NOMO-1 treated with DMSO at 0.1 percent for 48 hours (cell line): ENCODE measurements around the gene XPOT.

Experiments used
- DNase-seq: peaks from one replicate; lab custom pipeline; 2025; ENCODE audit not compliant: unreplicated experiment; lab: John Stamatoyannopoulos, UW

XPOT gene

DNA sequence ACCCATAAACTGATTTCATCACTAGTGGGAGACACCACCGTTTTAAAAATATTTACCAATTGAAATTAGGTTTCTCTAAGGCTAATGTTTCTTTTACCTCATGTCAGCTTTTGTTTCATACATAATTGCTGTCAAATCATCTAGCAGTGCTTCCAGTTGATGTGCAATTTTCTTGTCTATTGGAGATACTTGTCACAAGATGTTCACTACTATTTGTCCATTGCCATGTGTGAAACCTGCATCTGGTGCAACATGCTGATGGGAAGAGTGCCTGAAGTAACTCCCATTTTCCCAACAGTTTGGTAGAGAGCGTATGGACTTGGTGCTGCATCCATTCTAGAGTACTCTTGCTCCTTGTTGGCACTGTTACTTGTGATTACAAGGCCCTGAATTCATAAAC, 9.7 kb downstream of the XPOT start:
- DNase-seq = no peak

GRCh38 chr12:64418209-64418608, 14.0 kb downstream of the XPOT start:
- no peak for DNase-seq

DNA sequence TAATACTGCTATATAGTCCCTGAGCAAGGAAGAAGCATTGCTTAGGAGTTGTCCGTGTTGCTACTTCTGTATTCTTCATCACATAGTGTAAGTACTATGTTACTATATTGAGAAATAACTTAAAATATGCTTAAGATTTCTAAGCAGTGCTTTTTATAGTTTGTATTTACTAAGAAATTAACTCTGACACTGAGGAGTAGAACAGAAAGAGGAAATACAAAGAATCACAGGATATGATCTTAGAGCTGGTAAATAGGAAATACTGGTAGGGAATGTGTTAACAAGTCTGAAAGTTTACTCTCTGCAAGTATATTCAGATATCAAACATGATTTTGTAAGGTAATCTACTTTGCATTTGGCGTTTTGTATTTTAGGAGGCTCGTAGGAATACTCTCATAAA, 15.5 kb downstream of the XPOT start:
- no peak for DNase-seq

DNA sequence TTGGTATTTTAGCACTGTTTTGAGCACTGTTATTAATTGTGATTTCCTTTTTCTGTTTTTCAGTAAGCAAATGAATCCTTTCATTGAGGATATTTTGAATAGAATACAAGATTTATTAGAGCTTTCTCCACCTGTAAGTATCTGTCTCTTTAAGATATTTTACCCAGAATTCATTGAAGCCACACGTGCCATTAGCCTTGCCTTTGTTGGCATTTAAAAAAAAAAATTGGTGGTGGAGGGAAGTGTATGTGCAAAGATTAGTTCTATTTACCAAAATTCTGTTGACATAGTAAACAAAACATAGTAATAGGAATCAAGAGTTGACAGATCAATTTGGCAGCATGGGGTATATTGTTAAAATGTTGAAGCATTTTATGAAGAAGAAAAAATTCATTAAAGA, 23.8 kb downstream of the XPOT start:
- DNase-seq = no peak

DNA sequence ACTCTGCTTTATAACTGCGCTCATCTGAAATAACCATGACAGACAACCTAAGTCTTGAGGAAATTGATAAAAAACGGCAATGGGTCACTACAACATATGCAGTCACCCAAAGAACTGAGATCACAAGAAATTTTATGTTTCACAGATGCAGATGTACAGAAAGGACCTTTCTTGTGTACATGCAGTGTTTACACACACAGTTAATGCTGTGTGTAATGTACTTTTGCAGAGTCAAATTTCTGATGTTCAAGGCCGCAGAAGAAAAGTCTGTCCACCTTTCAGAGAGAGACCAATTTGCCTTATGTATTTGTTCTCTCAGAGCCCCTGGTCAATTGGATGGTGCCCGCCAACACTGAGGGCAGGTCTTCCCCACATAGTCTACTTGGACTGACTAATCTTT, 24.8 kb downstream of the XPOT start:
- no peak for DNase-seq

GRCh38 chr12:64430886-64431285, 26.7 kb downstream of the XPOT start:
- DNase-seq = no peak

GRCh38 chr12:64431791-64432190, 27.6 kb downstream of the XPOT start:
- no peak for DNase-seq

- no peak for DNase-seq
These were observed 29.7 kb downstream of the XPOT start for GRCh38 chr12:64433915-64434314.

- no peak for DNase-seq
These were observed 35.9 kb downstream of the XPOT start for GRCh38 chr12:64440100-64440499.

DNA sequence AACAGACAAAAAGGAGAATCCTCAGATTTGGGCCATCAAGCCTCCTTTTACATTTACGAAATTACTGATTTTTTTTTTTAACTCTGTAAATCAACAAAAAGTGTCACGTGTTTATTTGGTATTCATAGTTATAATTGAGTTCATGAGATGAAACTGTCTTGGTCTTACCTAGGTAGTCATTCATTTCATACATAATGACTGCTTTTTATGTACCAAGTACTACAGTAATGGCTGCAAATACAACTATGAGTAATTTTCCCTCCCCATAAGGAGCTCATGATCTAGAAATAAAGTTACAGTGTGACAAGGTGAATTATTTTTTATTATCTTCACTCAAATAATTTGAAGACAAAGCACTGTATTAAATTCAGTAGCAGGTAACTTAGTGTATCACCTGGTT, 41.3 kb downstream of the XPOT start:
- DNase-seq = no peak

GRCh38 chr12:64446295-64446694, 42.1 kb downstream of the XPOT start:
- DNase-seq = no peak

DNA sequence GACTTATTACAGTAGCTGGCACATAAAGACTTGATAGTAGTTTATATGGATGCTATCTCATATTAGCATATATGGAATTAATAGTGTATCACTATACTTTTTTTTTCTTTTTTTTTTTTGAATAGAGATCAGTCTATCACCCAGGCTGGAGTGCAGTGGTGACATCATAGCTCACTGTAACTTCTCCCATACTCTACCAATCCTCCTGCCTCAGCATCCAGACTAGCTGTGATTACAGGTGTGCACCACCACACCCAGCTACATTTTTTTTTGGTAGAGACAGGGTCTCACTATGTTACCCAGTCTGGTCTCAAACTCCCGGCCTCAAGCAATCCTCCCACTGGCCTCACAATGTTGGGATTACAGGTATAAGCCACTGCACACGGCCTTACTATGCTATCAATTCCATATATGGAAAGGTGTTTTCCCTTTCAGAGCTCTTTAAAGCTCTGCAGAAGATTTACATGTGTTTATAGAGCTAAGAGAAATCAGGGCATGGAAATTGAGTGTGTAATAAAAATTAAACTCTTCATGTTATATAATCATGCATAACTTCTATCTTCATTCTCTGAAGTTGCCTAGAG, 46.0 kb downstream of the XPOT start:
- no peak for DNase-seq

GRCh38 chr12:64450711-64451486, 46.7 kb downstream of the XPOT start:
- peak; percentile 60 for DNase-seq

DNA sequence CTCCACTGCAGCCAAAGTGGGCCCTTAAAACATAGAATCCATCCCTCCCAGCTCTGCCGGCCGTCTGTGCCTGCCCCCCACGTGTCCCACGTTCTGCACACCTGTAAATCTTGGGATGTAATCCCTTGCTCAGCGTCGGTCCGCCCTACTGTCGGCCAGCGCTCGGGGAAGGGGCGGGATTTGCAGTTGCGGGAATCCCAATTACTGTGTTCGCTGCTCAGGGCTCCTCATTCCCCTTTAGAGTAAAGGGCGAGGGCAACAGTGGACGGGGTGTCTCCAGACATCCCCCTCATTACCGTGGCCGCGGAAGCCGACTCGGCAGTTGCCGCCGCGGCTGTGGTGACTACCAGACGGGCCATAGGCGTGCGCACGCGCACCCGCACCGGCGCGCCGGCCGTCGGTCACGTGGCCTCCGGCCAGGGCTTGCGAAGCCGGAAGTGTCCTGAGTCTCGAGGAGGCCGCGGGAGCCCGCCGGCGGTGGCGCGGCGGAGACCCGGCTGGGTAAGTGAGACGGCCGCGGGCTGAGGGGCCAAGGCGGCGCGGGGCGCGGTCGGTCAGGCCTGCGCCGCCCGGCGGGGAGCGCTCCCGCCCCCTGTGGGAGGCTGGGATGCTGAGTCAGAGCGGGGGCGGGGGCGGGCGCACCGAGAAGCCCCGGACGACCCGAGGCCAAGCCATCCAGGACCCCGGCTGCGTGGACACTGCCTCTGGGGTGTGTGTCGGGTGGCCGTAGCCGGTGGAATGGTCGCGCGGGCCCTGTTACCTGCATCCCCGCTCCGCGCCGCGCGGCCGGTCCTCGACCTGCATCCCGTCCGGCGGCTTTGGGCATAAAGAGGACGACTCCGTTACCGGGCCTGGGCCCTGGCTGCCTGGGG, 47.7 kb downstream of the XPOT start, which contains the start of gene TBK1:
TSS of gene TBK1 (plus strand) at position 434 of the 872 bp plus-strand sequence. CDS start 3,751 bp downstream, outside the sequence.
- peak; percentile 64 for DNase-seq

DNA sequence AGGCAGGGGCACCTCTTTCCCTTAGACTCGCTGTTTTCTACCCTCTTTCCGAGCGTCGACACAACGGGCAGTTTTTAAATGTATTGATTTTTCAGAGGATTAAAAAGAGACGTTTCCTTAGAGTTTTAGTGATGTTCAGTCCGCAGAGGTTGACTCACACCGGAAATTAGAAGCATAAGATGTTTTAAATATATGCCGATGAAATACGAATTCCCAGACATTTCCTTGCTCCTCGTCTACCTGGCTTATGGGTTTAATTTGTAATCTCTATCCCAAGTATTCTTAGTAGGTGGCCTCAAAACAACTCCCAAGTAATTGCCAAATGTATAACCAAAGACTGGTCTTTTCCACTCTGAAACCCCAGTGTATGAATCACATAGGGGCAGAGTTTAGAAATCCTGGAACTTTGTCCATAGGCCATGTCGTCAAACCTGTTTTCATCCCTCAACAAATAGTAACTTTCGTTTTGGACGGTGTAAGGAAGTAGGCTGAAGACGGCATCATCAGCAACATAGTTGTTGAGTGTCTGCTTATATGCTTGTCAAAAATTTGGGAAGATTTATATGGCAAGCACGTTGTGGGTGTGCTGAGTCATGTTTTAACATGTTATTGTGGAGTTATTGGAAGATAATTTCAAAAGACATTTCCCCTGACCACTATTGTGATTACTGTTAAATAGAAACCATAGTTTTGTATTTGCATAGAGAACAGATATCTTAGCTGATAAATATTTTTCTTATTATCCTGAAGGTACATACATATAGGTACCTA, 48.6 kb downstream of the XPOT start:
- peak; percentile 62 for DNase-seq

DNA sequence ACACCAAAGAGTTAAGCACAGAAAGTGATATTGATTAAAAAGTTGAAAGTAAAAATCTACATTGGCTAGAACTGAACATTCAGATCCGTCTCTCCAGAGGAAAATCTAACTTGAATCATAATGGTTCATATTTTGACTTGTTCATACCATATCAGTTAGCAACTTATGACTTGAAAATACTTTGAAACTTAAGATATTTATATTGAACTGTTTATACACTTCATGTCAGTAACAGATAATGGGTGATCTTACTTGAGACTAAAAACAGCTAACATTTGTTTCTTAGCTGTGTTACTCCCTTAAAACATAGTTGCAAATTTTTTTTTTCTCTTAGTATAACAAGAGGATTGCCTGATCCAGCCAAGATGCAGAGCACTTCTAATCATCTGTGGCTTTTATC, 51.3 kb downstream of the XPOT start:
- DNase-seq = no peak

DNA sequence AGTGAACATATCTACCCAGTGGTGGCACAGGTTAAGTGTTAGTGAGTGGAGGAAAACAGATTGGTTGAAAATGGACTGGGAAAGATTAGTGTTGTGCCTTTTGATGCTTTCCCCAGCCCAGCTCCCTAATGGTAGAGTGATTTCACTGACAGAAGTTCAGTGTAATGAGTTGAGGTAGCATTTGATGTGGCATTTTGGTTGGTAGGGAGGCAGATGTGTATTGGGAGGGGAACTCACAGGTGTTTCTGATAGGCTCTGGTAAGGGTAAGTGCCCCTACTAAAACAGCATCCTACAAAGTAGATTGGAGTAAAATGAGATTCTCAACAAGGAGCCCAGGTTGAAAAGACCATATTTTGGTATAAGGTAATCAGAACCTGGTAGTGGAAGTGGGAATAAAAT, 51.9 kb downstream of the XPOT start:
- DNase-seq = no peak

DNA sequence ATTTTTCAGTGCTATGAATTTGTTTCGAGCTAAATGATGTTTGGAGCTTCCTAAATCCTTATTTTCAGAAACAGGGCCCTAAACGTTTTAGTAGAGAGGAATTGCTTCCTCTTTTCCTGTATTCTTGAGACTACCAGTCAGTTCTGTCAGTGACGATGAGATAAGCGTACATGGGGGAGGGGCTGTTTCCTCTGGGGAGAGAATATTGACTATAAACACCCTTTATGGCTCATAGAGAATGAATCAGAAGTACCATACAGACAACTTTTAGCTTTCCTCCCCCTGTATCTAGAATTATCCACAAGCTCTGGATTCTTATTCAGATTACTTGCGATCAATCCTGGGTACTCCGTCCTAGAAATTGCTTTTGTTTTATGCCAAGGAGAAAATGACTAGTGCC, 52.8 kb downstream of the XPOT start:
- peak; percentile 5 for DNase-seq

DNA sequence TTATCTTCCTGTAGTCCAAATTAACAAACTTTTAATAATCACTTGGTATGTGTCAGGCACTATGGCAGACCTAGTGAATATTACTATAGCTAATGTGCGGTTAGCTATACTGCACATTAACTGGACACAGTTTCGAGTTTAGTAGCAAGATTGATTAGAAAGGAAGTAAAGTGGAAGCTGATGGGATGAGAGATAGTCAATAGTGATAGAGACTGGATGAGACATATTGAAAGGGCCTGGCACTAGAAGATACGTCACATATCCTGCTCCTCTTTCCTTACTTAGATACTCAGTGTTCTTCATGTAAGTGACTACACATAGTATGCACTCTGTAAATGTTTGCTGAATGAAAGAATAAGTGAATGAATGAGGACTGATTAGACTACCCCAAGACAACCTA, 53.3 kb downstream of the XPOT start:
- DNase-seq = no peak

GRCh38 chr12:64457923-64458322, 53.7 kb downstream of the XPOT start:
- DNase-seq = no peak

GRCh38 chr12:64459394-64459891, 55.3 kb downstream of the XPOT start:
- peak; percentile 9 for DNase-seq
